ENCODE data around the gene ZNRF3. TPM values are rescaled to one million over a fixed set of nuclear protein-coding genes. Genes with fewer than 3 reads are reported as not detected.

ZNRF3 gene
- total RNA-seq, 1 experiment from 2014 or later = 8.1 TPM

DNA sequence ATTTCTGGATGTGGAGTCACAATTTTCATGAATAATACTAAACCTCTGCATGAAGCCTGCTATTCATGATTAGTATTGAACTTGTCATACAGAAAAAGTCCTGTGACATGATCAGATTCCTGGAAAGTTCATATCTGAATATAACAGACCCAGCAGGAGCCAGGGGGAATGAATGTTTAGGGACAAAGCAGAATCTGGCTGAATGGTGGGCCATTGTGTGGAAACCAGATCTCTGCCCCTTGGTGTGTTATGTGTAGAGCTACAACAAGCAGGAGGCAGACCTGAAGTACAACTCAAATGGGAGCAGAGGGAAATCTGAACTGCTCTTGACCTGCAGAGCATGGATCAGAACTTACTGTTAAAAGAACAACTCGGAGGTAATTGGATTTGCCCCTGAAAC, 219.7 kb downstream of the ZNRF3 start:
- no peak for ATAC-seq
- no TSS peak for BruUV-seq (replicated peaks)

GRCh38 chr22:29105468-29105867, 222.1 kb downstream of the ZNRF3 start:
- no peak overlapping the region for H3K27ac ChIP-seq (ENCODE audit: low read length)
- no peak for ATAC-seq
- H2AFZ ChIP-seq (ENCODE audit: low read length) = no peak overlapping the region
- DNase-seq = no peak
- 0 out of 2 replicates have a peak, but pooled peaks cover 8% of the 10 kb centered on the region for H3K4me1 ChIP-seq (ENCODE audit: insufficient read depth, low read length)
- no peaks in the 10 kb centered on the region for H3F3A ChIP-seq (ENCODE audit: low read length, unreplicated experiment)
- TF ChIP-seq EZH2phosphoT487 (IDR thresholded peaks at IDR 0.05; ENCODE audit: borderline replicate concordance, low read length) (no peak), EZH2 (IDR thresholded peaks at IDR 0.05; ENCODE audit: low read length, unreplicated experiment) (no peak), CTCF (conservative IDR thresholded peaks at IDR 0.05; ENCODE audit: low read depth, low read length) (no peak)
- H4K20me1 ChIP-seq (ENCODE audit: low read length) = no peaks in the 10 kb centered on the region
- intact Hi-C loops (cut with micrococcal nuclease) = no loop called here
- H3K9me3 ChIP-seq (ENCODE audit: low read length) = no peaks in the 10 kb centered on the region
- no peaks in the 10 kb centered on the region for H3K36me3 ChIP-seq (ENCODE audit: low read depth, low read length)
- no peak overlapping the region for H3K9ac ChIP-seq (ENCODE audit: low read length)
- no peaks in the 10 kb centered on the region for H3K9me2 ChIP-seq (replicated peaks; ENCODE audit: low read length)
- H3K27me3 ChIP-seq (ENCODE audit: low read length) = no peaks in the 10 kb centered on the region
- H3K79me2 ChIP-seq (ENCODE audit: low read length) = no peaks in the 10 kb centered on the region
- no TSS peak for BruUV-seq (replicated peaks)
- POLR2A ChIA-PET (ENCODE audit: unreplicated experiment) = no interaction called here
- no peak overlapping the region for H3K4me2 ChIP-seq (ENCODE audit: low read length)
- H3K4me3 ChIP-seq (ENCODE audit: low read length) = no peak overlapping the region
- CTCF ChIA-PET = no interaction called here

More for the DNA sequence above, 219.7 kb downstream of the ZNRF3 start:
- no peak for DNase-seq
- no peaks in the 10 kb centered on the region for H3K36me3 ChIP-seq (ENCODE audit: low read depth, low read length)
- no peaks in the 10 kb centered on the region for H3K27me3 ChIP-seq (ENCODE audit: low read length)
- H3K4me3 ChIP-seq (ENCODE audit: low read length) = no peak overlapping the region
- ChIA-PET POLR2A (ENCODE audit: unreplicated experiment) (no interaction called here), CTCF (no interaction called here)
- H3K9me2 ChIP-seq (replicated peaks; ENCODE audit: low read length) = no peaks in the 10 kb centered on the region
- TF ChIP-seq EZH2phosphoT487 (IDR thresholded peaks at IDR 0.05; ENCODE audit: borderline replicate concordance, low read length) (no peak), CTCF (conservative IDR thresholded peaks at IDR 0.05; ENCODE audit: low read depth, low read length) (no peak), EZH2 (IDR thresholded peaks at IDR 0.05; ENCODE audit: low read length, unreplicated experiment) (no peak)
- no peak overlapping the region for H2AFZ ChIP-seq (ENCODE audit: low read length)
- H3K9ac ChIP-seq (ENCODE audit: low read length) = no peak overlapping the region
- no peaks in the 10 kb centered on the region for H3K79me2 ChIP-seq (ENCODE audit: low read length)
- no peak overlapping the region for H3K4me2 ChIP-seq (ENCODE audit: low read length)
- H3K4me1 ChIP-seq (ENCODE audit: insufficient read depth, low read length) = 0 out of 2 replicates have a peak, but pooled peaks cover 2% of the 10 kb centered on the region
- no peaks in the 10 kb centered on the region for H4K20me1 ChIP-seq (ENCODE audit: low read length)
- H3K9me3 ChIP-seq (ENCODE audit: low read length) = no peaks in the 10 kb centered on the region
- intact Hi-C loops (cut with micrococcal nuclease) = no loop called here
- no peaks in the 10 kb centered on the region for H3F3A ChIP-seq (ENCODE audit: low read length, unreplicated experiment)
- H3K27ac ChIP-seq (ENCODE audit: low read length) = no peak overlapping the region

DNA sequence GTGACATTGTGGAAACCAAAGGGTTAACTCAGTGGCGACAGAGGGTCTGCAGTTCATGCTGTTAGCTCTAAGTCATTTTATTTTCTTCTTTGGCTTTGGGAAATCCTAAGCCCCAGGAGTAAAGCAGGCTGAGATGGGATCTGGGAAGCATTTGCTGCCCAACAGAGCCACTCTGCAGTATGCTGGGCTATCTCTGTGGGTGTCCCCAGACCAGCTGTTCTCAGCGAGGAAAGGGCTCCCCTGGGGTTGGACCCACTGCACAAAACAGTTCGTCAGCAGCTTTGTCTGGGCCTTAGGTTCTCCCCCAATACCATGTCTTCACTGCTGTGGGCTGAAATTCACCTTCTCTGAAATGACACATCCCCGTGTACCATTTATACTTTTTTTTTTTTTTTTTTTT, 223.5 kb downstream of the ZNRF3 start:
- BruUV-seq (replicated peaks) = no TSS peak

More for the DNA sequence above, 223.5 kb downstream of the ZNRF3 start:
- intact Hi-C loops (cut with micrococcal nuclease) = no loop called here
- Histone ChIP-seq H3K9me3 (ENCODE audit: low read length) (no peaks in the 10 kb centered on the region), H3K4me3 (ENCODE audit: low read length) (no peak overlapping the region), H3K4me2 (ENCODE audit: low read length) (no peak overlapping the region), H3K9ac (ENCODE audit: low read length) (no peak overlapping the region), H3K79me2 (ENCODE audit: low read length) (no peaks in the 10 kb centered on the region), H3K4me1 (ENCODE audit: insufficient read depth, low read length) (0 out of 2 replicates have a peak, but pooled peaks cover 8% of the 10 kb centered on the region), H3K27ac (ENCODE audit: low read length) (no peak overlapping the region), H3K36me3 (ENCODE audit: low read depth, low read length) (no peaks in the 10 kb centered on the region), H3F3A (ENCODE audit: low read length, unreplicated experiment) (no peaks in the 10 kb centered on the region), H3K27me3 (ENCODE audit: low read length) (no peaks in the 10 kb centered on the region), H4K20me1 (ENCODE audit: low read length) (no peaks in the 10 kb centered on the region), H3K9me2 (replicated peaks; ENCODE audit: low read length) (no peaks in the 10 kb centered on the region), H2AFZ (ENCODE audit: low read length) (no peak overlapping the region)
- ATAC-seq = no peak
- no peak for TF ChIP-seq CTCF (conservative IDR thresholded peaks at IDR 0.05; ENCODE audit: low read depth, low read length)
- TF ChIP-seq EZH2 (IDR thresholded peaks at IDR 0.05; ENCODE audit: low read length, unreplicated experiment) = no peak
- TF ChIP-seq EZH2phosphoT487 (IDR thresholded peaks at IDR 0.05; ENCODE audit: borderline replicate concordance, low read length) = no peak
- CTCF ChIA-PET = no interaction called here
- POLR2A ChIA-PET (ENCODE audit: unreplicated experiment) = no interaction called here
- no peak for DNase-seq

Other genes starting within 250 kb of the ZNRF3 start
- gene TTC28, start 203.7 kb upstream of the ZNRF3 start, total RNA-seq (2014; rRNA removed) = 4.1 and 6.3 TPM in 2 replicates
- gene CHEK2, start 141.8 kb upstream of the ZNRF3 start, total RNA-seq (2014; rRNA removed) = 21.0 and 23.7 TPM in 2 replicates
- gene HSCB, start 141.5 kb upstream of the ZNRF3 start, total RNA-seq (2014; rRNA removed) = 13.9 and 14.1 TPM in 2 replicates
- gene CCDC117, start 110.9 kb upstream of the ZNRF3 start, total RNA-seq (2014; rRNA removed) = 7.1 and 18.8 TPM in 2 replicates
- gene XBP1, start 83.0 kb upstream of the ZNRF3 start, total RNA-seq (2014; rRNA removed) = 125 and 191 TPM in 2 replicates
- gene C22orf31, start 178.3 kb downstream of the ZNRF3 start, total RNA-seq (2014; rRNA removed) = not detected in 2 replicates
- 2.7 and 4.1 TPM in 2 replicates for gene KREMEN1, start 189.5 kb downstream of the ZNRF3 start, total RNA-seq (2014; rRNA removed)